Breast epithelium (tissue), 4 donors: ENCODE data around the gene CTNNBL1. TPM values are rescaled to one million over a fixed set of nuclear protein-coding genes. Genes with fewer than 3 reads are reported as not detected.

ENCODE experiments used
- DNase-seq, 2 donors: peaks; one replicate each; pipeline ENCODE4 v3.0.0-alpha.2; 2019; ENCODE audit warnings: low spot score in 2 of 2
- H3K27ac ChIP-seq, 2 donors: fragments of 200-600 bp; sonication (generic) in 1 of 2; one replicate each; pipeline ENCODE4 v1.5.1; 2016 to 2019; ENCODE audit warnings: mild to moderate bottlenecking in 1 of 2
- H3K27me3 ChIP-seq, 2 donors: fragments of 200-600 bp; sonication (generic) in 1 of 2; one replicate each; pipeline versions ENCODE4 v1.5.1 to v1.6.0; 2017 to 2019; ENCODE audit warnings: control low read depth in 1 of 2, mild to moderate bottlenecking in 1 of 2
- H3K36me3 ChIP-seq: fragments of 200-600 bp; one replicate; pipeline ENCODE4 v1.5.1; 2019
- H3K4me1 ChIP-seq, 2 donors: fragments of 200-600 bp; sonication (generic); one replicate each; pipeline ENCODE4 v1.5.1; 2016 to 2019; ENCODE audit warnings: control low read depth in 1 of 2
- H3K4me3 ChIP-seq, 3 donors: fragments of 200-600 bp; sonication (generic); 1 replicate in 2 of 3; 2 replicates in 1 of 3; pipeline ENCODE4 v1.5.1; 2016 to 2019; ENCODE audit warnings: mild to moderate bottlenecking in 3 of 3, moderate library complexity in 2 of 3
- H3K9me3 ChIP-seq, 2 donors: fragments of 200-600 bp; sonication (generic) in 1 of 2; one replicate each; pipeline ENCODE4 v1.5.1; 2016 to 2019; ENCODE audit warnings: control low read depth in 1 of 2
- POLR2A ChIP-seq: fragments of 450-650 bp; IDR thresholded peaks from one replicate; pipeline ENCODE4 v1.6.1; 2016; ENCODE audit warnings: antibody characterized with exemption, mild to moderate bottlenecking, moderate library complexity
- POLR2AphosphoS5 ChIP-seq, 3 donors: sonication (generic); formaldehyde crosslinking; IDR thresholded peaks; one replicate each; pipeline ENCODE4 v1.6.1; 2017; ENCODE audit warnings: antibody characterized with exemption in 3 of 3
- intact Hi-C: fragments of 100-400 bp; cut with DNase I; formaldehyde crosslinking; loops from one replicate; pipeline ENCODE4 v1.15.1; 2023; ENCODE audit warnings: low total_unique reads
- total RNA-seq, 3 donors: library from RNA; depleted of rRNA; stranded (reverse); fragments of >200 nt; gene quantifications; one replicate each; pipeline ENCODE4 v1.1.0, GENCODE V29; 2016
- TF ChIP-seq, protein P1 (sequence below), 3 donors: fragments of 450-650 bp; IDR thresholded peaks; one replicate each; pipeline ENCODE4 v1.5.1; 2016 to 2017; ENCODE audit warnings: antibody characterized with exemption in 3 of 3, mild to moderate bottlenecking in 3 of 3, moderate library complexity in 3 of 3

The CTNNBL1 gene
- total RNA-seq, 3 donors from 2014 or later, result 32.2 to 37.0 (median 32.4) TPM

GRCh38 chr20:37789408-37789807 is 95.6 kb downstream of the CTNNBL1 start:
- DNase-seq, result no peak
- intact Hi-C loops, result no loop called here

GRCh38 chr20:37790900-37791299 is 97.1 kb downstream of the CTNNBL1 start:
- TF ChIP-seq POLR2A (no peak), POLR2AphosphoS5 (IDR thresholded peaks at IDR 0.05) (no peak)
- TF ChIP-seq, protein P1, sequence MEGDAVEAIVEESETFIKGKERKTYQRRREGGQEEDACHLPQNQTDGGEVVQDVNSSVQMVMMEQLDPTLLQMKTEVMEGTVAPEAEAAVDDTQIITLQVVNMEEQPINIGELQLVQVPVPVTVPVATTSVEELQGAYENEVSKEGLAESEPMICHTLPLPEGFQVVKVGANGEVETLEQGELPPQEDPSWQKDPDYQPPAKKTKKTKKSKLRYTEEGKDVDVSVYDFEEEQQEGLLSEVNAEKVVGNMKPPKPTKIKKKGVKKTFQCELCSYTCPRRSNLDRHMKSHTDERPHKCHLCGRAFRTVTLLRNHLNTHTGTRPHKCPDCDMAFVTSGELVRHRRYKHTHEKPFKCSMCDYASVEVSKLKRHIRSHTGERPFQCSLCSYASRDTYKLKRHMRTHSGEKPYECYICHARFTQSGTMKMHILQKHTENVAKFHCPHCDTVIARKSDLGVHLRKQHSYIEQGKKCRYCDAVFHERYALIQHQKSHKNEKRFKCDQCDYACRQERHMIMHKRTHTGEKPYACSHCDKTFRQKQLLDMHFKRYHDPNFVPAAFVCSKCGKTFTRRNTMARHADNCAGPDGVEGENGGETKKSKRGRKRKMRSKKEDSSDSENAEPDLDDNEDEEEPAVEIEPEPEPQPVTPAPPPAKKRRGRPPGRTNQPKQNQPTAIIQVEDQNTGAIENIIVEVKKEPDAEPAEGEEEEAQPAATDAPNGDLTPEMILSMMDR (IDR thresholded peaks at IDR 0.05), result no peak
- H3K27ac ChIP-seq, result no peak overlapping the region
- no peaks in the 10 kb centered on the region for H3K27me3 ChIP-seq
- no peaks in the 10 kb centered on the region for H3K4me1 ChIP-seq
- no peaks in the 10 kb centered on the region for H3K9me3 ChIP-seq
- no peak overlapping the region for H3K4me3 ChIP-seq
- intact Hi-C loops, result no loop called here
- H3K36me3 ChIP-seq, result no peaks in the 10 kb centered on the region
- no peak for DNase-seq

More at GRCh38 chr20:37789408-37789807, 95.6 kb downstream of the CTNNBL1 start:
- Histone ChIP-seq H3K4me3 (no peak overlapping the region), H3K9me3 (no peaks in the 10 kb centered on the region), H3K4me1 (no peaks in the 10 kb centered on the region), H3K36me3 (no peaks in the 10 kb centered on the region), H3K27ac (no peak overlapping the region), H3K27me3 (no peaks in the 10 kb centered on the region)
- TF ChIP-seq POLR2A (no peak), POLR2AphosphoS5 (IDR thresholded peaks at IDR 0.05) (no peak)
- TF ChIP-seq, protein P1 (IDR thresholded peaks at IDR 0.05), result no peak

DNA sequence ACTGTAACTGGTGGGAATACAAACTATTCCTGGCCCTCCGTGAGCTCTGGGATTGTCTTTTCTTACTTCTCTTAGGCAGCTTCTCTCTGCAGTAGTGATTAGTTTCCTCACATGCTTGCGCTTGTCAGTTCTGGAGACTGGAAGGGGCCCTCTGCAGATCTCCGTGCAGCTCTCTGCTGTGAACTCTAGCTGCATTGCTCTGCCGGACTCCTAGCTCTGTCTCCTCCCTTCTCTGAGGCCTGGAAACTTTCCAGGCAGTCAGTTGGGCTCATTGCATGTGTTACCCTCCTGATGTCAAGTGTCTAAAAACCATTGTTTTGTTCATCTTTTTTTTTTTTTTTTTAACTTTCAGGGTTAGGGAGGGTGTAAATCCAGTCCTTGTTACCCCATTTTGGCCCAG is 102.3 kb downstream of the CTNNBL1 start:
- Histone ChIP-seq H3K27me3 (no peaks in the 10 kb centered on the region), H3K9me3 (no peaks in the 10 kb centered on the region), H3K4me3 (no peak overlapping the region), H3K36me3 (no peaks in the 10 kb centered on the region), H3K27ac (no peak overlapping the region), H3K4me1 (no peaks in the 10 kb centered on the region)
- intact Hi-C loops, result no loop called here
- TF ChIP-seq POLR2AphosphoS5 (IDR thresholded peaks at IDR 0.05) (no peak), POLR2A (no peak)
- TF ChIP-seq, protein P1 (IDR thresholded peaks at IDR 0.05), result no peak
- DNase-seq, result no peak

- Histone ChIP-seq H3K27ac (no peak overlapping the region), H3K4me1 (no peaks in the 10 kb centered on the region), H3K9me3 (no peaks in the 10 kb centered on the region), H3K27me3 (no peaks in the 10 kb centered on the region), H3K4me3 (no peak overlapping the region), H3K36me3 (no peaks in the 10 kb centered on the region)
- DNase-seq, result no peak
- intact Hi-C loops, result no loop called here
- TF ChIP-seq POLR2AphosphoS5 (IDR thresholded peaks at IDR 0.05), result no peak
- no peak for TF ChIP-seq POLR2A
- TF ChIP-seq, protein P1 (IDR thresholded peaks at IDR 0.05), result no peak
Observed at GRCh38 chr20:37796733-37797132, 102.9 kb downstream of the CTNNBL1 start.

GRCh38 chr20:37797669-37798175 is 103.9 kb downstream of the CTNNBL1 start:
- Histone ChIP-seq H3K36me3 (no peaks in the 10 kb centered on the region), H3K4me3 (no peak overlapping the region), H3K9me3 (no peaks in the 10 kb centered on the region), H3K27me3 (no peaks in the 10 kb centered on the region), H3K4me1 (no peaks in the 10 kb centered on the region), H3K27ac (no peak overlapping the region)
- intact Hi-C loops, result no loop called here
- no peak for DNase-seq
- TF ChIP-seq, protein P1 (IDR thresholded peaks at IDR 0.05), result no peak
- TF ChIP-seq POLR2A, result no peak
- TF ChIP-seq POLR2AphosphoS5 (IDR thresholded peaks at IDR 0.05), result no peak
